GM21529 (cell line): ENCODE data around the gene CASQ1.

Experiments used
- ATAC-seq: cut with Tn5 transposase; IDR thresholded peaks from one replicate; pipeline ENCODE4 v1.9.1; 2021; ENCODE audit not compliant: unreplicated experiment

CASQ1 gene

GRCh38 chr1:160224606-160225005 is 34.2 kb downstream of the CASQ1 start:
- ATAC-seq = no peak

- no peak for ATAC-seq
These were observed 35.0 kb downstream of the CASQ1 start for GRCh38 chr1:160225345-160225744.

- no peak for ATAC-seq
These were observed 36.2 kb downstream of the CASQ1 start for GRCh38 chr1:160226623-160227022.

- ATAC-seq = no peak
These were observed 36.7 kb downstream of the CASQ1 start for GRCh38 chr1:160227034-160227433.

- ATAC-seq = no peak
These were observed 37.2 kb downstream of the CASQ1 start for GRCh38 chr1:160227561-160227960.

- ATAC-seq = no peak
These were observed 38.1 kb downstream of the CASQ1 start for GRCh38 chr1:160228431-160228830.

GRCh38 chr1:160232911-160233310 is 42.5 kb downstream of the CASQ1 start:
- ATAC-seq = no peak

- no peak for ATAC-seq
These were observed 46.4 kb downstream of the CASQ1 start for GRCh38 chr1:160236806-160237205.

GRCh38 chr1:160237558-160237957 is 47.2 kb downstream of the CASQ1 start:
- ATAC-seq = no peak

- no peak for ATAC-seq
These were observed 48.0 kb downstream of the CASQ1 start for GRCh38 chr1:160238408-160238807.

- ATAC-seq = no peak
These were observed 49.4 kb downstream of the CASQ1 start for GRCh38 chr1:160239582-160240299.

GRCh38 chr1:160243767-160244166 is 53.4 kb downstream of the CASQ1 start:
- no peak for ATAC-seq

- no peak for ATAC-seq
These were observed 53.8 kb downstream of the CASQ1 start for GRCh38 chr1:160244209-160244608.

GRCh38 chr1:160245434-160245833 is 55.1 kb downstream of the CASQ1 start:
- no peak for ATAC-seq

GRCh38 chr1:160247053-160247452 is 56.7 kb downstream of the CASQ1 start:
- no peak for ATAC-seq

- ATAC-seq = no peak
These were observed 60.6 kb downstream of the CASQ1 start for GRCh38 chr1:160251011-160251410.
